COR-L47 (cell line): ENCODE measurements around the gene CELF4.

ENCODE experiments used
- DNase-seq: peaks from one replicate; lab custom pipeline; 2025; lab: John Stamatoyannopoulos, UW

CELF4 gene

GRCh38 chr18:37493352-37493935 lies 72.2 kb downstream of the CELF4 start:
- no peak for DNase-seq

GRCh38 chr18:37492952-37493351 lies 72.6 kb downstream of the CELF4 start:
- no peak for DNase-seq

- no peak for DNase-seq
Observed at GRCh38 chr18:37491526-37491925, 74.1 kb downstream of the CELF4 start.

- DNase-seq, result no peak
Observed at GRCh38 chr18:37489998-37490397, 75.6 kb downstream of the CELF4 start.

- DNase-seq, result no peak
Observed at GRCh38 chr18:37489011-37489410, 76.6 kb downstream of the CELF4 start.

GRCh38 chr18:37487400-37487867 lies 78.2 kb downstream of the CELF4 start:
- DNase-seq, result no peak

GRCh38 chr18:37486848-37487247 lies 78.8 kb downstream of the CELF4 start:
- DNase-seq, result no peak

- DNase-seq, result no peak
Observed at GRCh38 chr18:37484983-37485834, 80.4 kb downstream of the CELF4 start.

GRCh38 chr18:37483984-37484819 lies 81.4 kb downstream of the CELF4 start:
- no peak for DNase-seq

GRCh38 chr18:37483221-37483971 lies 82.2 kb downstream of the CELF4 start:
- DNase-seq, result no peak

- no peak for DNase-seq
Observed at GRCh38 chr18:37482433-37482832, 83.2 kb downstream of the CELF4 start.

- DNase-seq, result no peak
Observed at GRCh38 chr18:37482002-37482401, 83.6 kb downstream of the CELF4 start.

- DNase-seq, result no peak
Observed at GRCh38 chr18:37481491-37481890, 84.1 kb downstream of the CELF4 start.

GRCh38 chr18:37481072-37481471 lies 84.5 kb downstream of the CELF4 start:
- no peak for DNase-seq

GRCh38 chr18:37476611-37477295 lies 88.8 kb downstream of the CELF4 start:
- DNase-seq, result no peak

GRCh38 chr18:37476182-37476581 lies 89.4 kb downstream of the CELF4 start:
- DNase-seq, result peak; percentile 37

GRCh38 chr18:37473195-37473840 lies 92.3 kb downstream of the CELF4 start:
- DNase-seq, result no peak

- peak; percentile 97 for DNase-seq
Observed at GRCh38 chr18:37471637-37472036, 94.0 kb downstream of the CELF4 start.

- no peak for DNase-seq
Observed at GRCh38 chr18:37470986-37471385, 94.6 kb downstream of the CELF4 start.

- DNase-seq, result no peak
Observed at GRCh38 chr18:37467002-37467662, 98.5 kb downstream of the CELF4 start.
